Measurements from ENCODE around the gene AP1G2.

GRCh38 chr14:23545740-23546365 is 21.7 kb downstream of the AP1G2 start:
- TF ChIP-seq CTCF (IDR thresholded peaks at IDR 0.05), result no peak
- no peak for TF ChIP-seq ZFX (IDR thresholded peaks at IDR 0.05; ENCODE audit: borderline replicate concordance)

Data from 22Rv1 (cell line).